ENCODE measurements around the gene MACF1.

Gene MACF1

GRCh38 chr1:39214998-39215873, 10.7 kb downstream of the MACF1 start:
- no peak for DNase-seq (ENCODE audit: low spot score)

GRCh38 chr1:39216771-39217170, 12.3 kb downstream of the MACF1 start:
- DNase-seq (ENCODE audit: low spot score), result no peak

GRCh38 chr1:39220891-39221870, 16.7 kb downstream of the MACF1 start:
- no peak for DNase-seq (ENCODE audit: low spot score)

GRCh38 chr1:39224295-39224829, 19.9 kb downstream of the MACF1 start:
- no peak for DNase-seq (ENCODE audit: low spot score)

GRCh38 chr1:39226836-39227235, 22.3 kb downstream of the MACF1 start:
- no peak for DNase-seq (ENCODE audit: low spot score)

GRCh38 chr1:39228252-39228651, 23.8 kb downstream of the MACF1 start:
- no peak for DNase-seq (ENCODE audit: low spot score)

GRCh38 chr1:39229504-39229903, 25.0 kb downstream of the MACF1 start:
- DNase-seq (ENCODE audit: low spot score), result no peak

GRCh38 chr1:39230261-39231190, 26.0 kb downstream of the MACF1 start:
- no peak for DNase-seq (ENCODE audit: low spot score)

GRCh38 chr1:39236971-39237370, 32.5 kb downstream of the MACF1 start:
- no peak for DNase-seq (ENCODE audit: low spot score)

- DNase-seq (ENCODE audit: low spot score), result no peak
These were observed 34.0 kb downstream of the MACF1 start for GRCh38 chr1:39238476-39238875.

- no peak for DNase-seq (ENCODE audit: low spot score)
These were observed 35.5 kb downstream of the MACF1 start for GRCh38 chr1:39239968-39240367.

GRCh38 chr1:39243302-39243701, 38.8 kb downstream of the MACF1 start:
- no peak for DNase-seq (ENCODE audit: low spot score)

- DNase-seq (ENCODE audit: low spot score), result no peak
These were observed 46.2 kb downstream of the MACF1 start for GRCh38 chr1:39250460-39251240.

GRCh38 chr1:39255222-39255621, 50.7 kb downstream of the MACF1 start:
- no peak for DNase-seq (ENCODE audit: low spot score)

- peak; percentile 69 for DNase-seq (ENCODE audit: low spot score)
These were observed 53.8 kb downstream of the MACF1 start for GRCh38 chr1:39258146-39258924.

GRCh38 chr1:39258925-39259244, 54.4 kb downstream of the MACF1 start:
- no peak for DNase-seq (ENCODE audit: low spot score)

GRCh38 chr1:39261712-39262221, 57.3 kb downstream of the MACF1 start:
- DNase-seq (ENCODE audit: low spot score), result no peak

GRCh38 chr1:39262802-39263201, 58.3 kb downstream of the MACF1 start:
- DNase-seq (ENCODE audit: low spot score), result no peak

GRCh38 chr1:39266269-39266668, 61.8 kb downstream of the MACF1 start:
- no peak for DNase-seq (ENCODE audit: low spot score)

- no peak for DNase-seq (ENCODE audit: low spot score)
These were observed 62.3 kb downstream of the MACF1 start for GRCh38 chr1:39266792-39267191.

All from SW480 (cell line).